HCT116 (cell line): ENCODE measurements around the gene SPRED3. TPM values are rescaled to one million over a fixed set of nuclear protein-coding genes. Genes with fewer than 3 reads are reported as not detected.

ENCODE experiments used
- ATAC-seq: fragments of 200-7000 bp; cut with Tn5 transposase; 2 replicates; pipeline ENCODE4 v1.9.1; 2020; ENCODE audit warnings: mild to moderate bottlenecking, moderate library complexity
- BruUV-seq: library from RNA; stranded (reverse); fragments of 400-500 nt; replicated peaks from 2 replicates; lab custom pipeline; 2021; lab: Mats Ljungman, UMichigan
- CTCF ChIA-PET: fragments of 300-600 bp; sonication (Branson Sonifier 250); formaldehyde crosslinking; loops from one replicate; lab custom pipeline; 2021; ENCODE audit warnings: antibody characterized with exemption; lab: Charles Lee
- POLR2A ChIA-PET: fragments of 300-600, 350-600 bp; sonication (Branson Sonifier 250); formaldehyde crosslinking; loops from one replicate; lab custom pipeline; 2021; ENCODE audit warnings: antibody characterized with exemption; lab: Charles Lee
- RAD21 ChIA-PET, 2 experiments: fragments of 300-600 bp; sonication (Branson Sonifier 250); formaldehyde crosslinking; loops; one replicate each; lab custom pipeline; 2023; ENCODE audit warnings: low total read pairs in 2 of 2; ENCODE audit not compliant: uncharacterized antibody in 2 of 2, unreplicated experiment in 2 of 2, low non-redundant PET in 1 of 2; lab: Charles Lee
- DNase-seq: peaks from one replicate; pipeline ENCODE4 v3.0.0-alpha.2; 2010; ENCODE audit warnings: low read depth, low spot score
- H2AFZ ChIP-seq: fragments of 200-600 bp; shearing (Covaris generic), sonication (generic); 2 replicates; pipeline ENCODE4 v1.6.1; 2017; ENCODE audit warnings: low read depth, mixed run types, mixed read lengths, antibody characterized with exemption, low read length; ENCODE audit not compliant: poor library complexity, severe bottlenecking
- H3K27ac ChIP-seq: 2 replicates; pipeline ENCODE4 v1.5.1; 2012; ENCODE audit warnings: low read depth, low read length
- H3K27me3 ChIP-seq: fragments of 200-600 bp; sonication (generic); 2 replicates; pipeline ENCODE4 v1.6.1; 2016; ENCODE audit warnings: mixed run types, low read length, mixed read lengths; ENCODE audit not compliant: insufficient read depth
- H3K36me3 ChIP-seq, 2 experiments: fragments of 200-500 bp in 1 of 2; fragments of 200-600 bp in 1 of 2; sonication (Bioruptor generic) in 1 of 2; sonication (generic) in 1 of 2; 2 replicates each; pipeline versions ENCODE4 v1.5.1 to v1.6.1; 2014 to 2016; ENCODE audit warnings: low read length in 2 of 2, inconsistent platforms in 1 of 2, mixed read lengths in 1 of 2, mixed run types in 1 of 2; ENCODE audit not compliant: insufficient read depth in 2 of 2, control insufficient read depth in 1 of 2
- H3K4me1 ChIP-seq, 2 experiments: fragments of 200-600 bp in 1 of 2; sonication (generic) in 1 of 2; 2 replicates each; pipeline versions ENCODE4 v1.5.1 to v1.6.1; 2012 to 2017; ENCODE audit warnings: low read length in 2 of 2, inconsistent platforms in 1 of 2, mild to moderate bottlenecking in 1 of 2, mixed read lengths in 1 of 2, mixed run types in 1 of 2, moderate library complexity in 1 of 2; ENCODE audit not compliant: insufficient read depth in 2 of 2, control insufficient read depth in 1 of 2
- H3K4me2 ChIP-seq: fragments of 200-600 bp; sonication (generic); 2 replicates; pipeline ENCODE4 v1.6.1; 2017; ENCODE audit warnings: mixed run types, low read length, mixed read lengths
- H3K4me3 ChIP-seq, 2 experiments: fragments of 200-600 bp in 1 of 2; sonication (generic) in 1 of 2; replicated peaks in 1 of 2; 2 replicates each; pipeline ENCODE4 v1.5.1; 2011 to 2016; ENCODE audit warnings: low read length in 2 of 2, control low read depth in 1 of 2, low read depth in 1 of 2, mild to moderate bottlenecking in 1 of 2, mixed read lengths in 1 of 2, mixed run types in 1 of 2
- H3K79me2 ChIP-seq: fragments of 200-600 bp; sonication (generic); 2 replicates; pipeline ENCODE4 v1.6.1; 2017; ENCODE audit warnings: mild to moderate bottlenecking, mixed run types, low read length, moderate library complexity, mixed read lengths; ENCODE audit not compliant: insufficient read depth
- H3K9ac ChIP-seq: fragments of 200-600 bp; sonication (generic); 2 replicates; pipeline ENCODE4 v1.6.1; 2016; ENCODE audit warnings: low read length, mixed read lengths
- H3K9me2 ChIP-seq: fragments of 200-600 bp; sonication (generic), shearing (Covaris generic); 2 replicates; pipeline ENCODE4 v1.6.1; 2017; ENCODE audit warnings: mixed run types, mild to moderate bottlenecking, moderate library complexity; ENCODE audit not compliant: insufficient read depth
- H3K9me3 ChIP-seq, 2 experiments: fragments of 200-500 bp in 1 of 2; fragments of 200-600 bp in 1 of 2; sonication (Bioruptor generic) in 1 of 2; sonication (generic) in 1 of 2; 2 replicates each; pipeline ENCODE4 v1.6.1; 2014 to 2017; ENCODE audit warnings: low read length in 2 of 2, mixed read lengths in 2 of 2, inconsistent platforms in 1 of 2, low read depth in 1 of 2, mild to moderate bottlenecking in 1 of 2, mixed run types in 1 of 2, moderate library complexity in 1 of 2; ENCODE audit not compliant: control insufficient read depth in 1 of 2, insufficient read depth in 1 of 2
- H4K20me1 ChIP-seq: fragments of 200-600 bp; sonication (generic), shearing (Covaris generic); 2 replicates; pipeline ENCODE4 v1.6.1; 2017; ENCODE audit warnings: mixed run types, mild to moderate bottlenecking, moderate library complexity; ENCODE audit not compliant: insufficient read depth
- ATF3 ChIP-seq: IDR thresholded peaks from 2 replicates; pipeline ENCODE4 v1.6.1; 2012
- CBX3 ChIP-seq: IDR thresholded peaks from 2 replicates; pipeline ENCODE4 v1.6.1; 2012; ENCODE audit warnings: low read depth
- CEBPB ChIP-seq: IDR thresholded peaks from 2 replicates; pipeline ENCODE4 v1.6.1; 2012; ENCODE audit warnings: low read depth
- ELF1 ChIP-seq: IDR thresholded peaks from 2 replicates; pipeline ENCODE4 v1.6.1; 2012; ENCODE audit warnings: low read depth, borderline replicate concordance
- EZH2 ChIP-seq: fragments of 200-600 bp; sonication (generic); IDR thresholded peaks from 2 replicates; pipeline ENCODE4 v1.6.1; 2017; ENCODE audit warnings: antibody characterized with exemption, mixed run types
- EZH2phosphoT487 ChIP-seq: fragments of 200-600 bp; IDR thresholded peaks from 2 replicates; pipeline ENCODE4 v1.6.1; 2018; ENCODE audit warnings: antibody characterized with exemption, borderline replicate concordance
- JUND ChIP-seq: IDR thresholded peaks from 2 replicates; pipeline ENCODE4 v1.6.1; 2012
- POLR2AphosphoS5 ChIP-seq: IDR thresholded peaks from 2 replicates; pipeline ENCODE4 v1.6.1; 2011; ENCODE audit warnings: mild to moderate bottlenecking, low read depth, low read length, moderate library complexity
- REST ChIP-seq: IDR thresholded peaks from 2 replicates; pipeline ENCODE4 v1.6.1; 2012; ENCODE audit warnings: low read depth
- SP1 ChIP-seq: IDR thresholded peaks from 2 replicates; pipeline ENCODE4 v1.6.1; 2012; ENCODE audit warnings: low read depth
- SRF ChIP-seq: IDR thresholded peaks from 2 replicates; pipeline ENCODE4 v1.6.1; 2012; ENCODE audit warnings: low read depth
- ZBTB33 ChIP-seq: IDR thresholded peaks from 2 replicates; pipeline ENCODE4 v1.6.1; 2011; ENCODE audit warnings: mild to moderate bottlenecking, low read length, moderate library complexity; ENCODE audit not compliant: insufficient replicate concordance; ENCODE audit errors: extremely low read depth
- ZNF274 ChIP-seq: fragments of 200-500 bp; sonication (Bioruptor generic); IDR thresholded peaks from 2 replicates; pipeline ENCODE4 v1.6.1; 2014; ENCODE audit warnings: mild to moderate bottlenecking, low read depth, low read length, inconsistent platforms
- intact Hi-C: fragments of 100-400 bp; cut with micrococcal nuclease; formaldehyde crosslinking; loops from 2 replicates; pipeline ENCODE4 v1.10.0; 2022
- total RNA-seq: library from RNA; stranded (reverse); gene quantifications from one replicate; pipeline ENCODE4 v1.2.1, GENCODE V29; 2021; ENCODE audit not compliant: unreplicated experiment

The SPRED3 gene
- total RNA-seq, 1 experiment from 2014 or later = 3.4 TPM

GRCh38 chr19:38434549-38435051, 46.1 kb downstream of the SPRED3 start:
- ATAC-seq (no peak), DNase-seq (no peak)
- Histone ChIP-seq H3K36me3 (no peaks in the 10 kb centered on the region), H3K4me3 (no peak overlapping the region), H4K20me1 (no peaks in the 10 kb centered on the region), H3K4me1 (peaks cover 0 to 15% of the 10 kb centered on the region in 2 experiments; a peak in 2 of 4 replicates), H3K27ac (no peak overlapping the region), H3K9me3 (no peaks in the 10 kb centered on the region), H2AFZ (no peak overlapping the region), H3K9ac (no peak overlapping the region), H3K27me3 (no peaks in the 10 kb centered on the region), H3K79me2 (no peaks in the 10 kb centered on the region), H3K9me2 (no peaks in the 10 kb centered on the region), H3K4me2 (no peak overlapping the region)
- CTCF ChIA-PET = no interaction called here
- RAD21 ChIA-PET = interaction anchor here in 1 of 2 experiments (0.6 to 1.3 kb wide), 2 partner anchors 32 to 771 kb away, joined by 4 to 5 read pairs; partner anchors contain the start of gene FAM98C
- intact Hi-C loops = no loop called here
- TF ChIP-seq ZNF274 = no peak
- no peak for TF ChIP-seq POLR2AphosphoS5
- TF ChIP-seq EZH2phosphoT487 = no peak
- TF ChIP-seq CBX3 = no peak
- no peak for TF ChIP-seq JUND
- no TSS peak for BruUV-seq
- POLR2A ChIA-PET = no interaction called here

- BruUV-seq = no TSS peak
- peaks cover 0 to 15% of the 10 kb centered on the region in 2 experiments; a peak in 3 of 4 replicates for H3K4me1 ChIP-seq
- ATAC-seq = no peak
- no peaks in the 10 kb centered on the region for H3K9me3 ChIP-seq
- CTCF ChIA-PET = no interaction called here
- RAD21 ChIA-PET = no interaction called here
- no peaks in the 10 kb centered on the region for H3K79me2 ChIP-seq
- POLR2A ChIA-PET = no interaction called here
- DNase-seq = no peak
- H4K20me1 ChIP-seq = no peaks in the 10 kb centered on the region
- no peaks in the 10 kb centered on the region for H3K27me3 ChIP-seq
- no peak overlapping the region for H3K9ac ChIP-seq
- H2AFZ ChIP-seq = no peak overlapping the region
- no peaks in the 10 kb centered on the region for H3K36me3 ChIP-seq
- H3K9me2 ChIP-seq = no peaks in the 10 kb centered on the region
- no peak overlapping the region for H3K4me3 ChIP-seq
- intact Hi-C loops = no loop called here
- H3K4me2 ChIP-seq = no peak overlapping the region
- H3K27ac ChIP-seq = no peak overlapping the region
- TF ChIP-seq ATF3 (no peak), EZH2phosphoT487 (no peak), SP1 (no peak), POLR2AphosphoS5 (no peak), EZH2 (no peak), SRF (no peak), CBX3 (no peak), ZBTB33 (no peak), ELF1 (no peak), CEBPB (no peak), REST (no peak)
Observed at GRCh38 chr19:38437295-38437694, 48.8 kb downstream of the SPRED3 start.
